ENCODE data around the gene THSD7B.

THSD7B gene

GRCh38 chr2:137525641-137526190 lies 760.4 kb downstream of the THSD7B start:
- H3K4me3 ChIP-seq (ENCODE audit: low read length, poor library complexity, severe bottlenecking): no peak overlapping the region
- no peak overlapping the region for H2AFZ ChIP-seq (ENCODE audit: low read length)
- no peak overlapping the region for H3K4me2 ChIP-seq (ENCODE audit: low read depth, low read length, poor library complexity, severe bottlenecking)
- H3K9me3 ChIP-seq (ENCODE audit: insufficient read depth, low read depth, low read length): no peaks in the 10 kb centered on the region
- H3K27me3 ChIP-seq (ENCODE audit: insufficient read depth, low read length, poor library complexity, severe bottlenecking): no peaks in the 10 kb centered on the region
- no peaks in the 10 kb centered on the region for H3K36me3 ChIP-seq (ENCODE audit: insufficient read depth, low read length)
- no peaks in the 10 kb centered on the region for H3K9me2 ChIP-seq (replicated peaks; ENCODE audit: low read depth, low read length)
- no peaks in the 10 kb centered on the region for H3K4me1 ChIP-seq (ENCODE audit: insufficient read depth, low read length, poor library complexity, severe bottlenecking)
- TF ChIP-seq EZH2phosphoT487 (IDR thresholded peaks at IDR 0.05; ENCODE audit: borderline replicate concordance): no peak
- TF ChIP-seq CTCF (conservative IDR thresholded peaks at IDR 0.05; ENCODE audit: low read length): no peak
- H3K79me2 ChIP-seq (ENCODE audit: insufficient read depth, low read length): no peaks in the 10 kb centered on the region
- H3F3A ChIP-seq (ENCODE audit: low read depth): no peaks in the 10 kb centered on the region
- H4K20me1 ChIP-seq (ENCODE audit: insufficient read depth, low read length, poor library complexity, severe bottlenecking): no peaks in the 10 kb centered on the region
- no peak overlapping the region for H3K9ac ChIP-seq (ENCODE audit: low read depth, low read length, poor library complexity, severe bottlenecking)

GRCh38 chr2:137535897-137536296 lies 770.6 kb downstream of the THSD7B start:
- no peak overlapping the region for H3K9ac ChIP-seq (ENCODE audit: low read depth, low read length, poor library complexity, severe bottlenecking)
- no peaks in the 10 kb centered on the region for H3K36me3 ChIP-seq (ENCODE audit: insufficient read depth, low read length)
- no peaks in the 10 kb centered on the region for H4K20me1 ChIP-seq (ENCODE audit: insufficient read depth, low read length, poor library complexity, severe bottlenecking)
- H3F3A ChIP-seq (ENCODE audit: low read depth): no peaks in the 10 kb centered on the region
- TF ChIP-seq EZH2phosphoT487 (IDR thresholded peaks at IDR 0.05; ENCODE audit: borderline replicate concordance): no peak
- no peak for TF ChIP-seq CTCF (conservative IDR thresholded peaks at IDR 0.05; ENCODE audit: low read length)
- H3K4me2 ChIP-seq (ENCODE audit: low read depth, low read length, poor library complexity, severe bottlenecking): no peak overlapping the region
- H3K27me3 ChIP-seq (ENCODE audit: insufficient read depth, low read length, poor library complexity, severe bottlenecking): no peaks in the 10 kb centered on the region
- H3K4me1 ChIP-seq (ENCODE audit: insufficient read depth, low read length, poor library complexity, severe bottlenecking): no peaks in the 10 kb centered on the region
- no peak overlapping the region for H3K4me3 ChIP-seq (ENCODE audit: low read length, poor library complexity, severe bottlenecking)
- H3K9me3 ChIP-seq (ENCODE audit: insufficient read depth, low read depth, low read length): no peaks in the 10 kb centered on the region
- no peaks in the 10 kb centered on the region for H3K79me2 ChIP-seq (ENCODE audit: insufficient read depth, low read length)
- H3K9me2 ChIP-seq (replicated peaks; ENCODE audit: low read depth, low read length): 0 out of 2 replicates have a peak, but pooled peaks cover 3% of the 10 kb centered on the region
- no peak overlapping the region for H2AFZ ChIP-seq (ENCODE audit: low read length)

GRCh38 chr2:137539336-137539735 lies 774.0 kb downstream of the THSD7B start:
- H3K79me2 ChIP-seq (ENCODE audit: insufficient read depth, low read length): no peaks in the 10 kb centered on the region
- 0 out of 2 replicates have a peak, but pooled peaks cover 3% of the 10 kb centered on the region for H3K9me2 ChIP-seq (replicated peaks; ENCODE audit: low read depth, low read length)
- H3K4me1 ChIP-seq (ENCODE audit: insufficient read depth, low read length, poor library complexity, severe bottlenecking): no peaks in the 10 kb centered on the region
- no peaks in the 10 kb centered on the region for H3F3A ChIP-seq (ENCODE audit: low read depth)
- H3K9ac ChIP-seq (ENCODE audit: low read depth, low read length, poor library complexity, severe bottlenecking): no peak overlapping the region
- H3K9me3 ChIP-seq (ENCODE audit: insufficient read depth, low read depth, low read length): no peaks in the 10 kb centered on the region
- no peak overlapping the region for H3K4me2 ChIP-seq (ENCODE audit: low read depth, low read length, poor library complexity, severe bottlenecking)
- no peak overlapping the region for H3K4me3 ChIP-seq (ENCODE audit: low read length, poor library complexity, severe bottlenecking)
- no peaks in the 10 kb centered on the region for H3K36me3 ChIP-seq (ENCODE audit: insufficient read depth, low read length)
- H4K20me1 ChIP-seq (ENCODE audit: insufficient read depth, low read length, poor library complexity, severe bottlenecking): no peaks in the 10 kb centered on the region
- H3K27me3 ChIP-seq (ENCODE audit: insufficient read depth, low read length, poor library complexity, severe bottlenecking): no peaks in the 10 kb centered on the region
- TF ChIP-seq EZH2phosphoT487 (IDR thresholded peaks at IDR 0.05; ENCODE audit: borderline replicate concordance) (no peak), CTCF (conservative IDR thresholded peaks at IDR 0.05; ENCODE audit: low read length) (no peak)
- H2AFZ ChIP-seq (ENCODE audit: low read length): no peak overlapping the region

Measured in Loucy (cell line).